Stimulated activated CD4-positive, alpha-beta T cell treated with anti-CD3 and anti-CD28 coated beads, Interleukin-2, amount 100 ng/mL, for 24 hours (primary cell): ENCODE data around the gene S100A9.
"Not testable (repeated sequence)": the region's sequence is repeated elsewhere in the genome, so short reads cannot be mapped to it uniquely, and the experiment has no call there.

Source experiments
- DNase-seq, 2 donors: peaks; one replicate each; pipeline ENCODE4 v3.0.0-alpha.2; 2020

Gene S100A9

GRCh38 chr1:153345187-153346076, 12.2 kb upstream of the S100A9 start:
- no peak for DNase-seq

DNA sequence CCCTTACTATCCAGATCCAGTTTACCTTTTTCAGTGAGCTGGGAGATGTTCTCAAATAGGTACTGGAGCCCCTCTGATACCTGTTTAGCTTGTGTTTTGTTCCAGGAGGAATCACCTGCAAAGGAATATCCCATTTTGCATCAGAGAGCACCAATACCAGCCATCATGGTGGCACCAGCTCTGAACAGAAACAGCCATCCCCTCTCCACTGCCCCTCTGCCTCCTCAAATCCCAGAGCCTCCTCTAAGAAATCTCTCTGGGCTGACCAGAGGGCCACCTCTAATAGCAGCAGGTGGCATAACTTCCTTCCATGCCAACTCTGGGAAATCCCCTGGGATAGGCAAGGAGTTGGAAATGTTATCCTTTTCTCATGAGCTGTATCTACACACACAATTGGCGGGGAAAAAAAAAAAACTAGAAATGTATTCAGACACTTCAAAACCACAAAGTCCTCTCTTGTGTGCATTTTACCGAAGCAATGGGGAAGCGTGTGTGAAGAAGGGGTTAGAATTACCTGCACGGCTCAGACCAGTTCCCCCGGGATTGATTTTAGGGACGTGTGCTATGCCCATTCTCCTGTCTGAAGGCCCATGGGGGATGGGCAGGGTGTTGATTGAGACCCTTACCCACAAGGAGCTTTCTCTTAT, 11.5 kb upstream of the S100A9 start:
- no peak for DNase-seq

DNA sequence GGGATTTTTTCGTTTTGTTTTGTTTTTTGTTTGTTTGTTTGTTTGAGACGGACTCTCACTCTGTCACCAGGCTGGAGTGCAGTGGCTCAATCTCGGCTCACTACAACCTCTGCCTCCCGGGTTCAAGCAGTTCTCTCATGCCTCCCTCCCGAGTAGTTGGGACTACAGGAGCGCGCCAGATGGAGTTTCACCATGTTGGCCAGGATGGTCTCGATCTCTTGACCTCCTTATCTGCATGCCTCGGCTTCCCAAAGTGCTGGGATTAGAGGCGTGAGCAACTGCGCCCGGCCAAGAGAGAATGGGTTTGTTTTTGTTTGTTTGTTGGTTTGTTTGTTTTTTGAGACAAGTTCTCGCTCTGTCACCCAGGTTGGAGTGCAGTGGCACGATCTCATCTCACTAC, 10.6 kb upstream of the S100A9 start:
- not testable (repeated sequence) for DNase-seq

- DNase-seq, result no peak
Measured at GRCh38 chr1:153347856-153348255, 9.8 kb upstream of the S100A9 start.

- no peak for DNase-seq
Measured at GRCh38 chr1:153348511-153349362, 8.9 kb upstream of the S100A9 start, which contains the start of gene PGLYRP4. TSS of gene PGLYRP4 (minus strand) at chr1:153348841. CDS start at chr1:153347932, 909 bp downstream.

DNA sequence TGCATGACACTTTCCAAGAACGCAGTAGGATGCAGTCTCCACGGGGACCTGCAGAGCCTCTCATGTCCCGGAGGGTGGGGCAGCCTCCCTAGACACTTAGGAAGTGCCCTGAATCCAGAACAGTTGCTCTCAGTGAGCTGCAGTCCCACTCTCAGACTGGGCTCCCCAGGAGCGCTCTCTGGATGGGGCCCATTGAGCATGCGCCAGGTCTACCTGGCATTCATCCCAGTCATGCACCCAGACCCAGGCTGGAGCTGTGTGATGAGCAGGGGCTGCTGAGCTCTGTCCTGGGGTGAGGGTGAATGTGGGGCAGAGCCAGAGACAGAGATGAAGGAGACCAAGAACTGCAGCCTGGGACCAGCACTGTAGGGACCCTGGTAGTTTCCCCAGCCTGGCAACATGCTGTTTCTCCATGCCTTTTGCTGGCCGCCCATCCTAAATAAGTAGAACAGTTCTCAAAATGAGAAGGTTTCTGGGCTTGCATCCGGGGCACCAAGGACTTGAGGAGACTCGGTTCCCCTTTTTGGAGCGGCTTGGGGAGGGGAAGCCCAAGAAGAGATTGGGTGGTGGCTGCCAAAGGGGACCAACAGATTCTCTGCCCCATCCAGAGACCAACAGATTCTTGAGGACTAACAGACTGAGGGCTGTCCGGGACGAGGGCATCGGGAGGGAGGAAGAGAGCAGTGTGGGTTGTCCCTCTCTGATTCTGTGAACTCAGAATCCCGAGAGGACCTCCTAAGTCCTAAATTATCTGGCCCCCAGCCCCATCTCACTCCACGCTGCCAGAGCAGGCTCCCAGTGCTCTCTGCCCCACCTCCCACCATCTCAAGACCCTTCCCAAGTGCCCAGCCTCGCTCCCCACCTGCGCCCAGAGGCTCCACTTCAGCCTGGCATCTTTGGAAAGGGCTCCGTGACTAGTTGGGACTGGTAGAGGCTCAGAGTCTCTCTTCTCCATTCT, 8.0 kb upstream of the S100A9 start:
- no peak for DNase-seq

DNA sequence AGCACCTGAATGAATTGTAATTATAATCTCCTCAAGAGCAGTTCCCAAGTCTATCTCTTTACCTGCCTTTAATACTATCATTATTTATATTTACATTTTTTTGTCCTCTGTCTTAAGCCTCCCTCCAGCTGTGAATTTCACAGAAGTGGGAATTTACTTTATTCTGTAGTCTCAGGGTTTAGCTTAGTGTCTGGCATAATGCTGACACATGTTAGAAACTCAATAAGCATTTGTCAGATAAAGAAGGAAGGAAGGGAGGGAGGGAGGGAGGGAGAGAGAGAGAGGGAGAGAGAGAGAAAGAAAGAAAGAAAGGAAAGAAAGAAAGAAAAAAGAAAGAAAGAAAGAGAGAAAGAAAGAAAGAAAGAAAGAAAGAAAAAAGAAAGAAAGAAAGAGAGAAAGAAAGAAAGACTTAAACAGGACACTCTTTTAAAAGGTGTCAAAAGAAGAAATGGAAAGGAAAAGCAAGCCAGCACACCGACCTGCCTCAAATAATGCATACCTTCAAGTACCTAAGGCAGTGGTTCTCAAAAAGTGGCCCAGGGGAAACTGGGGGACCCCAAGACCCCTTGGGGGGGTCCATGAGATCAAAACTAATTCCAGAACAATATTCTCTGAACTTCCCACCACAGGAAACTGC, 7.2 kb upstream of the S100A9 start:
- no peak for DNase-seq

GRCh38 chr1:153352523-153352922, 5.1 kb upstream of the S100A9 start:
- peak; percentile 66 to 70 for DNase-seq

GRCh38 chr1:153353226-153353947, 4.3 kb upstream of the S100A9 start:
- DNase-seq, result no peak

GRCh38 chr1:153354515-153355193, 3.0 kb upstream of the S100A9 start:
- DNase-seq, result no peak

DNA sequence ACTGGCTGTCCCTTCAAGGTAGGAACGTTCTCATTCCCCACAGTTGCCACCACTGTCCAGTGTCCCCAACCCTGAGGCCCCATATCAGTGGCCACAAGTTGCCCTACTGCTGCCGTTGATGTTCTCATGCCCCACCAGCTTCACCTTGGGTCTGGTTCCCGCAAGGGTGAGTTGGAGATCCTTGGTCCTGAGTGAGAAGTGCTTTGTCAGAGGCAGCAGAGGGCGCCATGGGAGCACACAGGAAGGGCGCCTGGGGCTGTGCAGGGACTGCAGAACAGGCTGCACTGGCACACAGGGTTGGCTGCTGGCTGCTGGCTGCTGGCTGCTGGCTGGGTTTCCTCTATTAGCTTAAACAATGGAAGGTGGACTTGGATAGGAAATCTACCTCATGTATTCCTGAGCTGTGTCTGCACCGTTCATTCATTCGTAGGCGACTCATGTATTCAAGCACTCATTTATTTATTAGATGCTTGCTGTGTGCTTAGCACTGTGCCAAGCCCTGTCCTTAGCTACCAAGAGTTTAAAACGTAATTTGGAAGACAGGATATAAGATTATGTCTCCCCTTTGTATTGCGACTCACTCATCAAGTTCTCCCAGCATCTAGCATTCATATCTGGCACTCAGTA, 2.1 kb upstream of the S100A9 start:
- DNase-seq, result peak; percentile 36 to 46

- DNase-seq, result no peak
Measured at GRCh38 chr1:153356392-153357075, 1.1 kb upstream of the S100A9 start.

GRCh38 chr1:153357076-153357852, 390 bp upstream of the S100A9 start:
- no peak for DNase-seq

DNA sequence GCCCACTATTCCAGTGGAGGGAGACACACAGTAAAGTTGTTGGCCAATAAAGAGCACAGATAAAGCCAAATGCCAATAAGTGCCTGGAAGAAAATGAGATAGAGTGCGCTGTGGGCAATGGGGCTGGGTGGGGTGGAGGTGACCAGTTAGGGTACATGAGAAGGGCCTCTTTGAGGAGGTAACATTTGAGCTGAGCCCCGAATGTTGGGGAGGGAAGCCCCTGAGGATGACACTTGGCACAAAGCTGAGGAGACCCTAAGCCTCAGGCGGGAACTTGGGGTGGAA, 979 bp downstream of the S100A9 start:
- no peak for DNase-seq

DNA sequence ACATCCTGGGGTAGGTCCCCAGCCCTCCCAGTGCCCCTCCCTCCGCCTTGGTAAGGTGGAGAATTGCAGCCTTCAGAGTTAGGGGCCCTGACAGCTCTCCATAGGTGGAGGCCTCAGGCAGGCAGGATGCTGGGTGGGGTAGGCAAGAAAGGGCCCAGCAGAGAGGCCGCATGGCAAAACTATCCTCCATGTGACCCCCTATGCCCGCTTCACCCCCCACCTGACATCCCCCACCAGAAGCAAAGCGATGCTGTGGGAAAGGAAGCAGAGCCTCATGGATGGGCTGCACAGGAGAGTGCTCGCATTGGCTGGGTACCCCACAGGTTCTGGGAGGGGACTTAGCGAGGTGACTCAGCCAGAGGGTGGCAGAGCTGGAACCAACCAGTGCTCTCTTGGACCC, 1.6 kb downstream of the S100A9 start:
- no peak for DNase-seq

GRCh38 chr1:153360190-153360589, 2.5 kb downstream of the S100A9 start:
- no peak for DNase-seq

DNA sequence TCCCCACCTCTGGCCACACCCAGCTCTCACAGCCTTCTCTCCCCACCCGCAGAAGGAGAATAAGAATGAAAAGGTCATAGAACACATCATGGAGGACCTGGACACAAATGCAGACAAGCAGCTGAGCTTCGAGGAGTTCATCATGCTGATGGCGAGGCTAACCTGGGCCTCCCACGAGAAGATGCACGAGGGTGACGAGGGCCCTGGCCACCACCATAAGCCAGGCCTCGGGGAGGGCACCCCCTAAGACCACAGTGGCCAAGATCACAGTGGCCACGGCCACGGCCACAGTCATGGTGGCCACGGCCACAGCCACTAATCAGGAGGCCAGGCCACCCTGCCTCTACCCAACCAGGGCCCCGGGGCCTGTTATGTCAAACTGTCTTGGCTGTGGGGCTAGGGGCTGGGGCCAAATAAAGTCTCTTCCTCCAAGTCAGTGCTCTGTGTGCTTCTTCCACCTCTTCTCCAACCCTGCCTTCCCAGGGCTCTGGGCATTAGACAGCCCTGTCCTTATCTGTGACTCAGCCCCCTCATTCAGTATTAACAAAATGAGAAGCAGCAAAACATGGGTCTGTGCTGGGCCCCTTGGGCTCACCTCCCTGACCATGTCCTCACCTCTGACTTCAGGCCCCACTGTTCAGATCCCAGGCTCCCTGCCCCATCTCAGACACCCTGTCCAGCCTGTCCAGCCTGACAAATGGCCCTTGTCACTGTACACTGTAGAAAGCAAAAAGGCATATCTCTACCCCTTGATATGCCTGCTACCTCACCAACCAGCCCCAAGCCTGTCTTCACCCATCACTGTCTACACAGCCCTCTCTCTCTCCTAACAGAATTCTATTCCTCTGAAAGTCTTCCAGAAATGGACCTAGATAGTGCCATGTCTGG, 3.2 kb downstream of the S100A9 start:
- DNase-seq, result no peak
